Sigmoid colon (tissue), 4 donors: ENCODE measurements around the gene IER5.

ENCODE experiments used
- EP300 ChIP-seq, 4 donors: sonication (generic); formaldehyde crosslinking; IDR thresholded peaks; one replicate each; pipeline ENCODE4 v1.6.1; 2017; ENCODE audit warnings: antibody characterized with exemption in 4 of 4
- POLR2A ChIP-seq, 2 donors: fragments of 450-650 bp; IDR thresholded peaks; one replicate each; pipeline ENCODE4 v1.6.1; 2016; ENCODE audit warnings: antibody characterized with exemption in 2 of 2, mild to moderate bottlenecking in 2 of 2, moderate library complexity in 2 of 2
- POLR2AphosphoS5 ChIP-seq, 4 donors: sonication (generic); formaldehyde crosslinking; IDR thresholded peaks; one replicate each; pipeline ENCODE4 v1.6.1; 2017; ENCODE audit warnings: antibody characterized with exemption in 4 of 4
- TF ChIP-seq, protein P1 (sequence below), 4 experiments: fragments of 450-650 bp in 3 of 4; fragments of 200-600 bp in 1 of 4; IDR thresholded peaks; one replicate each; pipeline ENCODE4 v1.5.1; 2016 to 2019; ENCODE audit warnings: antibody characterized with exemption in 4 of 4, mild to moderate bottlenecking in 3 of 4, moderate library complexity in 2 of 4

DNA sequence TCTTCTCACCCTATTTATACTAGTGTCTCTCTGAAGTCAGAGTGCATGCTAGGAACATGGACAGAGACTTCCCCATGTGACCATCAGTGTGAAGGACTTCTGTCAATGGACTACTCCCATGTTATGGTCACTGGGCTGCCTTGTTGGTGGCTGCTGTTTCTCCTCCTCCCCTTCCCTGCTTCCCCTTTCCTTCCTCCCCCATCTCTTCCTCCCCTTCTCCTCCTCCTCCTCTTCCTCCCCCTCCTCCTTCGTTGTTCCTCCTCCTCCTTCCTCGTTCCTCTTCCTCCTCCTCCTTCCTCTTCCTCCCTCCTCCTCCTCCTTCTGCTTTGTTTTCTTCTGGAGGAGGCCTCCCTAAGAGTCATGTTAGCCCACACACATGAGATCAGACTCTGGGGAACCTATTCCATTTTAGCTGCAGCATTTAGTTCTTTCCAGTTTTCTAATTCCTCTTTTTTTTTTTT, 35.8 kb downstream of the IER5 start:
- TF ChIP-seq, protein P1, sequence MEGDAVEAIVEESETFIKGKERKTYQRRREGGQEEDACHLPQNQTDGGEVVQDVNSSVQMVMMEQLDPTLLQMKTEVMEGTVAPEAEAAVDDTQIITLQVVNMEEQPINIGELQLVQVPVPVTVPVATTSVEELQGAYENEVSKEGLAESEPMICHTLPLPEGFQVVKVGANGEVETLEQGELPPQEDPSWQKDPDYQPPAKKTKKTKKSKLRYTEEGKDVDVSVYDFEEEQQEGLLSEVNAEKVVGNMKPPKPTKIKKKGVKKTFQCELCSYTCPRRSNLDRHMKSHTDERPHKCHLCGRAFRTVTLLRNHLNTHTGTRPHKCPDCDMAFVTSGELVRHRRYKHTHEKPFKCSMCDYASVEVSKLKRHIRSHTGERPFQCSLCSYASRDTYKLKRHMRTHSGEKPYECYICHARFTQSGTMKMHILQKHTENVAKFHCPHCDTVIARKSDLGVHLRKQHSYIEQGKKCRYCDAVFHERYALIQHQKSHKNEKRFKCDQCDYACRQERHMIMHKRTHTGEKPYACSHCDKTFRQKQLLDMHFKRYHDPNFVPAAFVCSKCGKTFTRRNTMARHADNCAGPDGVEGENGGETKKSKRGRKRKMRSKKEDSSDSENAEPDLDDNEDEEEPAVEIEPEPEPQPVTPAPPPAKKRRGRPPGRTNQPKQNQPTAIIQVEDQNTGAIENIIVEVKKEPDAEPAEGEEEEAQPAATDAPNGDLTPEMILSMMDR (IDR thresholded peaks at IDR 0.05) = no peak
- TF ChIP-seq POLR2AphosphoS5 (IDR thresholded peaks at IDR 0.05) (no peak), POLR2A (IDR thresholded peaks at IDR 0.05) (no peak), EP300 (IDR thresholded peaks at IDR 0.05) (no peak)
